Gastroesophageal sphincter (tissue), 2 donors: ENCODE measurements around the gene ITM2B.

Experiments used
- POLR2A ChIP-seq, 2 donors: fragments of 450-650 bp; IDR thresholded peaks; one replicate each; pipeline ENCODE4 v1.6.1; 2017; ENCODE audit warnings: antibody characterized with exemption in 2 of 2, mild to moderate bottlenecking in 2 of 2, moderate library complexity in 1 of 2
- POLR2AphosphoS5 ChIP-seq: sonication (generic); formaldehyde crosslinking; IDR thresholded peaks from one replicate; pipeline ENCODE4 v1.6.1; 2017; ENCODE audit warnings: antibody characterized with exemption

GRCh38 chr13:48302871-48303358 is 69.9 kb downstream of the ITM2B start:
- TF ChIP-seq POLR2A (IDR thresholded peaks at IDR 0.05): no peak
- TF ChIP-seq POLR2AphosphoS5: no peak
